GM23248 (cell line): ENCODE measurements around the gene RFPL3.

Source experiments
- EZH2 ChIP-seq: fragments of 200-600 bp; sonication (generic); IDR thresholded peaks from 2 replicates; pipeline ENCODE4 v1.6.1; 2018; ENCODE audit warnings: antibody characterized with exemption, mild to moderate bottlenecking; ENCODE audit not compliant: insufficient read depth, poor library complexity, severe bottlenecking
- EZH2phosphoT487 ChIP-seq: fragments of 200-600 bp; sonication (generic); IDR thresholded peaks from 2 replicates; pipeline ENCODE4 v1.6.1; 2018; ENCODE audit warnings: antibody characterized with exemption, moderate library complexity, mild to moderate bottlenecking, low read depth; ENCODE audit not compliant: insufficient read depth

DNA sequence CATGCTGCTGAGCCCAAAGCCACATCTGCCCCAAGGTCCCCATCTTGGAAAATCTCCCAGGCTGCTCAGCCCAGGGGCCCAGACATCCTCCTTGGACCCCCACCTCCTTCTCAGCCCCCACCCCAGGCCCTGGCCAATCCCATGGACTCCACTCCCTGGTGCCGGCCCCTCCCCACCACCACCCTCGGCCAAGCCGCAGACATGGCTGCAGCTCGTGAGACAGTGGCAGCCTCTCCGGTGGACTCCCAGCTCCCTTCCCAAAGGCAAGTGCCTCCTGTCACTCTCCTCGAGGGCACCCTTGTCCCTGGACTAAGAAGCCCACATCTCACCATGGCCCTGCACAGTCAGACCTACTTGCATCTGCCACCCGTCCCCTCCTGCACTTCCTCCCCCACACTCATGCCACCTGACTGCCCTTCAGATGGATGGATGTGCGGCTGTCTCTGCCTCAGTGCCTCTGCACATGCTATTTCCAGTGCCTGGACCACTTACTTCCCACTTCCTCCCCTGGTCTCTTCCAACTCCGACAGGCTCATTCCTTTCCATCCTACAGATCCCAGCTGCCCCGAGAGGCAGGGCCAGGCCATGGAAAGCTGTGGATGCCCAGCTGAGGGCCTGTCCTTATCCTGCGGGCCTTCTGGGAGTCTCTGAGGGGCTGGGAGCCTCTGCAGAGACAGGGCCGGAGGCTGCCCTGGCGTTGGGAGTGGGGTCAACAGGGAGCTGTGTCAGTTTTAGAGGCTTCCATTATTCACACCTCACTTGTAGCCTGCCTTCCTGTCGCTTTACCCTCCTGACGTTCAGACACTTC lies 25.5 kb upstream of the RFPL3 start:
- TF ChIP-seq EZH2, result no peak
- TF ChIP-seq EZH2phosphoT487, result no peak
